ENCODE data around the gene THBS2.

The THBS2 gene

DNA sequence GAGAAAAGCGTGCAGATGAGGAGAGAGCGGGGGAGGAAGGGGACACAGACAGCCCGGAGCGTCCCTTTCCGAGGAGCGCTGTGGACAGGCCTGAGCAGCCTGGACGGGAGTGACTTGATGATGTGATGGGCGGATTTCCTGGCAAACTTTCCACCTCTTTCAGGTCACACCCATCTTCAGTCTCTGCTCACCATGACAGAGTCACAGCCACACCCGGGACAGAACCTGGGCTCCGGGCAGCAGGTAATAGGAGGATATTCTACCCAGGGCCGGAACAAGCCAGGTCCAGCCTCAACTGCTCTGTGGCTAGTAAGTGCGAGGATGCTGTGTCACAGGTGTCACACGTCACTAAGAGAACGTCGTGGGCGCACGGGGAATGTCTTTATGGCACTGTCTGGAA lies 84.3 kb downstream of the THBS2 start:
- in situ Hi-C loops (cut with MboI; ENCODE audit: low sequenced_read_pairs) = no loop called here

DNA sequence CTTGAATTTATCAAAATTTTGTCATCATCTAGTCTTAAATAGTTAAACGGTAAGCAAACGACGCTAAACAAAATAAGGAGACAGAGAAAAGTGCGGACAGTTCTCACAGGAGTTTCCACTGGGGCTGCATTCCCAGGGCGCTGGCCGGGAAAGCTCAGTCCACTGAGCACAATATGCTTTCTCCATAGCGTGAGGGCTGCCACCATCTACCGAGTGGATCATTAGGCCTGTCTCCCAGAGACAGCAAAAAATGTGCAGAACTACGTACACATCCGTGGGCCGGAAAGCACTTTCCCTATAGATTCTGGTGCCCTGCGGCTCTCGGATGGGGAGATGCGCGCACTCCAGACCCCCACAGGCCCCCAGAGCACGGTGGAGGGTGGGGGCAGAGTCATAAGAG lies 84.9 kb downstream of the THBS2 start:
- in situ Hi-C loops (cut with MboI; ENCODE audit: low sequenced_read_pairs) = no loop called here

- in situ Hi-C loops (cut with MboI; ENCODE audit: low sequenced_read_pairs) = no loop called here
These were observed 85.4 kb downstream of the THBS2 start for GRCh38 chr6:169168302-169168630.

GRCh38 chr6:169167581-169168301 lies 85.9 kb downstream of the THBS2 start:
- in situ Hi-C loops (cut with MboI; ENCODE audit: low sequenced_read_pairs) = no loop called here

- in situ Hi-C loops (cut with MboI; ENCODE audit: low sequenced_read_pairs) = no loop called here
These were observed 86.6 kb downstream of the THBS2 start for GRCh38 chr6:169166896-169167580.
